Umbilical cord (tissue), 2 donors: ENCODE data around the gene TTC6. TPM values are rescaled to one million over a fixed set of nuclear protein-coding genes. Genes with fewer than 3 reads are reported as not detected.
A peak's percentile ranks its signal among the peaks of the same experiment; 100 is the strongest.

Experiments
- DNase-seq: peaks from one replicate; pipeline ENCODE4 v3.0.0-alpha.2; 2015; ENCODE audit warnings: low spot score
- total RNA-seq: library from RNA; depleted of rRNA; stranded (reverse); fragments of >200 nt; gene quantifications from one replicate; pipeline ENCODE4 v1.2.3, GENCODE V29; 2014; ENCODE audit warnings: low replicate concordance; ENCODE audit not compliant: insufficient read depth

TTC6 gene
- total RNA-seq, 1 donor from 2014 or later = 0.96 TPM

- DNase-seq = peak; percentile 4
Measured at GRCh38 chr14:37622231-37622923, 26.9 kb downstream of the TTC6 start.

- DNase-seq = no peak
Measured at GRCh38 chr14:37623426-37623951, 28.1 kb downstream of the TTC6 start.

- DNase-seq = no peak
Measured at GRCh38 chr14:37623971-37624370, 28.5 kb downstream of the TTC6 start.

- DNase-seq = no peak
Measured at GRCh38 chr14:37625597-37626595, 30.5 kb downstream of the TTC6 start.

GRCh38 chr14:37637341-37637740 is 41.9 kb downstream of the TTC6 start:
- no peak for DNase-seq

- DNase-seq = no peak
Measured at GRCh38 chr14:37638599-37638998, 43.2 kb downstream of the TTC6 start.

- no peak for DNase-seq
Measured at GRCh38 chr14:37641117-37641516, 45.7 kb downstream of the TTC6 start.

- DNase-seq = no peak
Measured at GRCh38 chr14:37642125-37642524, 46.7 kb downstream of the TTC6 start.

GRCh38 chr14:37643701-37644100 is 48.3 kb downstream of the TTC6 start:
- DNase-seq = no peak

Other genes with a start within 250 kb of the TTC6 start
- gene FOXA1, start 380 bp upstream of the TTC6 start, total RNA-seq = 2.9 TPM